Chondrocyte (in vitro differentiated cells): ENCODE data around the gene RNF32. TPM values are rescaled to one million over a fixed set of nuclear protein-coding genes. Genes with fewer than 3 reads are reported as not detected.

Experiments used
- DNase-seq: peaks from one replicate; pipeline ENCODE4 v3.0.0; 2021; ENCODE audit warnings: mixed read lengths, low spot score
- H3K27ac Mint-ChIP-seq: one replicate; pipeline ENCODE4 v1.8.0; 2021; ENCODE audit warnings: mild to moderate bottlenecking, moderate library complexity, mixed read lengths; ENCODE audit not compliant: unreplicated experiment
- H3K27me3 Mint-ChIP-seq: 2 replicates; pipeline ENCODE4 v1.8.0; 2021; ENCODE audit warnings: low read depth, mixed read lengths
- H3K36me3 Mint-ChIP-seq: 2 replicates; pipeline ENCODE4 v1.8.0; 2021; ENCODE audit warnings: low read depth, mixed read lengths
- H3K4me1 Mint-ChIP-seq: 2 replicates; pipeline ENCODE4 v1.8.0; 2021; ENCODE audit warnings: low read depth, mild to moderate bottlenecking, mixed read lengths
- H3K4me3 Mint-ChIP-seq: one replicate; pipeline ENCODE4 v1.8.0; 2021; ENCODE audit warnings: mild to moderate bottlenecking, moderate library complexity, mixed read lengths; ENCODE audit not compliant: unreplicated experiment
- H3K9me3 Mint-ChIP-seq: 2 replicates; pipeline ENCODE4 v1.8.0; 2021; ENCODE audit warnings: low read depth, mixed read lengths
- CTCF ChIP-seq: fragments of 200-600 bp; sonication (generic); IDR thresholded peaks from 2 replicates; pipeline ENCODE4 v1.5.0; 2021; ENCODE audit warnings: antibody characterized with exemption, mild to moderate bottlenecking, moderate library complexity
- total RNA-seq: library from RNA; stranded (reverse); gene quantifications from 3 replicates; pipeline ENCODE4 v1.2.1, GENCODE V29; 2021

The RNF32 gene
- total RNA-seq, 1 donor from 2014 or later, result 0.52 TPM

DNA sequence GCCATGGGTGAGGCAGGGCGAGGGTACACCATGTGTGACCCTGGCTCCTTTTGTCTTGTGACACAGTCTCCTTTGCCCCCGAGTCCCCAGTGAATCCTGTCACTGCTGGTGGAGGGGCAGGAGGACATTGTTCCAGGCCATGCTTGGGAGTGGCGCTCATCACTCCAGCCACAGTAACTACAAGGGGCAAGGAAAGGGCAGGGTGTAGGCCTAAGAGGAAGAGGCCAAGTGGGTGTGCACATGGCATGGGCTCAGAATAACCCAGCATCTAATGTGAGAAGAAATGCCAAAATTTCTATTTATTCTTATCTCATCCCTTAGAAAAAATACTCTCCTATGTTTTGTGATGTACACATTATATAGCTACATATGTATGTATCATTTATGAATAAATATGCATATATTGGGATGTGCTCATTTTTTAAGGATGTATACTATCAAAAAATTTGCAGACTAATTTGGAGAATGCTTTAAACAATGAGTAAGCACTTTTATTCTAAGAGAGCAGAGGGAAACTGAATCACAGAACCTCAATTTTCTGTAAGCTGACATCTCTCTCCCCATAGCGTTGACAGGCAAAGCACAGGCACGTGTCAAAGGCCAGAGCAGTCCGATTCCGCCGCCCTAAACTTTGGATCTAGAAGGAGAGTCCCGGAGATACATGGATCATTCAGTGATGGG is 36.9 kb downstream of the RNF32 start:
- DNase-seq, result no peak
- no peaks in the 10 kb centered on the region for H3K4me1 Mint-ChIP-seq
- no peaks in the 10 kb centered on the region for H3K9me3 Mint-ChIP-seq
- no peaks in the 10 kb centered on the region for H3K27me3 Mint-ChIP-seq
- H3K27ac Mint-ChIP-seq, result no peak overlapping the region
- H3K36me3 Mint-ChIP-seq, result peaks cover 18% of the 10 kb centered on the region
- H3K4me3 Mint-ChIP-seq, result no peak overlapping the region
- TF ChIP-seq CTCF, result no peak

DNA sequence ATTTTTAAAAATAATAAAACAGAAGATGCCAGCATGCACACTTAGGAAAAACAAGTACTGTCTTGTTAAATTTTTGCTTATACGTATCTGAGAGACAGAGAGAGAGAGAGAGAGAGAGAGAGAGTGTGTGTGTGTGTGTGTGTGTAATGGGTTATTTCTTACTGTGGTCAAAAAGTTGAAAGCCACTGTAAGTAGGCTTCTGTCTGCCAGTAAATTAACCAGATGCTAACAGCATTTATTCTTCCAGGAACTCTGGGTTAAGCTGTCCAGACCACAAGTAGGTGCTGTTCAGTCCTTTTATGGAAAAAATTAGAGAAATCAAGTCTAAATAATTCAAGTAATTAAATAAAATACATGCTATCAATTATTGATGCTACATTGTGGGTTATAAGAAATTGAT is 39.7 kb downstream of the RNF32 start:
- DNase-seq, result no peak
- no peak overlapping the region for H3K27ac Mint-ChIP-seq
- H3K9me3 Mint-ChIP-seq, result no peaks in the 10 kb centered on the region
- TF ChIP-seq CTCF, result no peak
- H3K4me3 Mint-ChIP-seq, result no peak overlapping the region
- H3K36me3 Mint-ChIP-seq, result peaks cover 17% of the 10 kb centered on the region
- H3K4me1 Mint-ChIP-seq, result no peaks in the 10 kb centered on the region
- no peaks in the 10 kb centered on the region for H3K27me3 Mint-ChIP-seq

GRCh38 chr7:156682928-156683327 is 42.4 kb downstream of the RNF32 start:
- Mint-ChIP-seq H3K36me3 (peaks cover 8% of the 10 kb centered on the region), H3K4me1 (no peaks in the 10 kb centered on the region), H3K27me3 (no peaks in the 10 kb centered on the region), H3K27ac (no peak overlapping the region), H3K9me3 (no peaks in the 10 kb centered on the region), H3K4me3 (no peak overlapping the region)
- TF ChIP-seq CTCF, result no peak
- no peak for DNase-seq

- H3K4me1 Mint-ChIP-seq, result no peaks in the 10 kb centered on the region
- TF ChIP-seq CTCF, result no peak
- no peak for DNase-seq
- H3K36me3 Mint-ChIP-seq, result peaks cover 4% of the 10 kb centered on the region
- no peaks in the 10 kb centered on the region for H3K9me3 Mint-ChIP-seq
- no peaks in the 10 kb centered on the region for H3K27me3 Mint-ChIP-seq
- H3K4me3 Mint-ChIP-seq, result no peak overlapping the region
- H3K27ac Mint-ChIP-seq, result no peak overlapping the region
These were observed 43.7 kb downstream of the RNF32 start for GRCh38 chr7:156684251-156684650.

- no peak overlapping the region for H3K4me3 Mint-ChIP-seq
- H3K27me3 Mint-ChIP-seq, result no peaks in the 10 kb centered on the region
- no peaks in the 10 kb centered on the region for H3K4me1 Mint-ChIP-seq
- H3K27ac Mint-ChIP-seq, result no peak overlapping the region
- H3K9me3 Mint-ChIP-seq, result no peaks in the 10 kb centered on the region
- peaks cover 4% of the 10 kb centered on the region for H3K36me3 Mint-ChIP-seq
- TF ChIP-seq CTCF, result no peak
- DNase-seq, result no peak
These were observed 44.1 kb downstream of the RNF32 start for GRCh38 chr7:156684661-156685060.
